Kidney (tissue), 14 donors: ENCODE measurements around the gene DTD1. TPM values are rescaled to one million over a fixed set of nuclear protein-coding genes. Genes with fewer than 3 reads are reported as not detected.
A peak's percentile ranks its signal among the peaks of the same experiment; 100 is the strongest.

Experiments used
- DNase-seq, 5 donors: peaks; one replicate each; pipeline ENCODE4 v3.0.0-alpha.2; 2013 to 2020
- FAIRE-seq: peaks from 2 replicates; lab custom pipeline; 2012; peaks lifted over from hg19 to GRCh38; lab: Jason Lieb, UNC
- H3K27ac ChIP-seq, 2 donors: one replicate each; pipeline ENCODE4 v1.7.0; 2013; ENCODE audit warnings: low read depth in 2 of 2, low read length in 2 of 2, inconsistent platforms in 1 of 2
- H3K27me3 ChIP-seq: one replicate; pipeline ENCODE4 v1.7.1; 2013; ENCODE audit warnings: low read length, inconsistent platforms; ENCODE audit not compliant: control insufficient read depth, insufficient read depth
- H3K36me3 ChIP-seq, 3 donors: one replicate each; pipeline versions ENCODE4 v1.7.0 to v1.7.1; 2013; ENCODE audit warnings: low read length in 3 of 3, control low read depth in 1 of 3, inconsistent platforms in 1 of 3; ENCODE audit not compliant: insufficient read depth in 3 of 3, control insufficient read depth in 2 of 3
- H3K4me1 ChIP-seq, 3 donors: one replicate each; pipeline versions ENCODE4 v1.7.0 to v1.7.1; 2013; ENCODE audit warnings: low read length in 3 of 3, inconsistent platforms in 1 of 3, low read depth in 1 of 3; ENCODE audit not compliant: control insufficient read depth in 2 of 3, insufficient read depth in 2 of 3
- H3K4me3 ChIP-seq, 3 donors: one replicate each; pipeline versions ENCODE4 v1.7.0 to v1.8.1; 2013; ENCODE audit warnings: low read length in 3 of 3, control low read depth in 1 of 3, inconsistent platforms in 1 of 3
- H3K9ac ChIP-seq, 3 donors: one replicate each; pipeline versions ENCODE4 v1.7.0 to v1.7.1; 2013; ENCODE audit warnings: low read length in 3 of 3, control low read depth in 1 of 3, inconsistent platforms in 1 of 3
- H3K9me3 ChIP-seq, 3 donors: one replicate each; pipeline versions ENCODE4 v1.7.0 to v1.7.1; 2013; ENCODE audit warnings: low read length in 3 of 3, control low read depth in 1 of 3, inconsistent platforms in 1 of 3; ENCODE audit not compliant: control insufficient read depth in 2 of 3, insufficient read depth in 1 of 3
- CTCF ChIP-seq: IDR thresholded peaks from 3 replicates; pipeline ENCODE4 v1.5.1; 2012; ENCODE audit warnings: mild to moderate bottlenecking, moderate library complexity, borderline replicate concordance; ENCODE audit not compliant: insufficient read depth; ENCODE audit errors: extremely low read depth
- intact Hi-C: fragments of 100-400 bp; cut with DNase I; formaldehyde crosslinking; loops from one replicate; pipeline ENCODE4 v1.11.1; 2022
- polyA plus RNA-seq: library from polyadenylated mRNA; stranded (reverse); fragments of 350-450 nt; fragmentation: Illumina TruSeq; extraction: RNeasy Lipid Tissue Mini Kit (QIAGEN cat#74804); gene quantifications from one replicate; pipeline ENCODE4 v1.2.3, GENCODE V29; 2014; ENCODE audit warnings: low read depth, low replicate concordance; ENCODE audit not compliant: insufficient read depth
- total RNA-seq: library from RNA; stranded (reverse); fragmentation: NEBNext Ultra II Directional; extraction: Animal tissue kit (Norgen Biotek cat#: 25700); gene quantifications from one replicate; pipeline ENCODE4 v1.2.1, GENCODE V29; 2021
- donor health status: control.
- donor health status: control.
- donor health status: control.
- donor health status: control.
- donor health status: control.
- donor health status: DM: yes; HTN: yes; CAD: no.
- donor health status: Normal renal cell carcinoma (clear cell type).

The DTD1 gene
- total and polyA plus RNA-seq, 2 donors from 2014 or later: 45.3 to 47.4 TPM

- no peaks in the 10 kb centered on the region for H3K9me3 ChIP-seq
- no peak for TF ChIP-seq CTCF
- H3K27me3 ChIP-seq: no peaks in the 10 kb centered on the region
- no peak for FAIRE-seq
- no peak overlapping the region for H3K27ac ChIP-seq
- no peaks in the 10 kb centered on the region for H3K36me3 ChIP-seq
- DNase-seq: no peak
- H3K4me1 ChIP-seq: no peaks in the 10 kb centered on the region
- intact Hi-C loops: no loop called here
- H3K4me3 ChIP-seq: no peak overlapping the region
- H3K9ac ChIP-seq: no peak overlapping the region
Measured at GRCh38 chr20:18774207-18774606, 186.4 kb downstream of the DTD1 start.

DNA sequence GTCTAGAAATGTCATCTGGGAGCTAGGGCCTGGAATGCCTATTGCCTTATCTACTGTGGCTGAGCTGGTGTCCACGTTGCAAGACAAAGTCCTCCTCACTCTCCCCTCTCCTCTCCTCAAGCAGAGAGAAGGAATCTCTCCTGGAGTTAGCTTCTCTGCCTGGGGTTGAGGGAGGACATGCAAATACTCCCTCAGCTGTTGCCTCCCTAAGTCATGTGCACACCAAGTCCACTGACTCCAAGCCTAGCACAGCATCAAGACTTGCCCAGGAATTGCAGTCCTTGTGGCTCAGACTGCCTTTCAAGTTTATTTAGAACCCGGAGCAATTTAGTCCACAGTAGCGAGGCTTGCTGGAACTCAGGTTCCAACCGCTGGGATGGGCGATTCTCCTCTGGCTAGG is 187.8 kb downstream of the DTD1 start:
- Histone ChIP-seq H3K4me1 (no peaks in the 10 kb centered on the region), H3K27ac (no peak overlapping the region), H3K4me3 (no peak overlapping the region), H3K36me3 (no peaks in the 10 kb centered on the region), H3K9me3 (no peaks in the 10 kb centered on the region), H3K27me3 (no peaks in the 10 kb centered on the region), H3K9ac (no peak overlapping the region)
- FAIRE-seq (no peak), DNase-seq (no peak)
- no peak for TF ChIP-seq CTCF
- intact Hi-C loops: no loop called here

DNA sequence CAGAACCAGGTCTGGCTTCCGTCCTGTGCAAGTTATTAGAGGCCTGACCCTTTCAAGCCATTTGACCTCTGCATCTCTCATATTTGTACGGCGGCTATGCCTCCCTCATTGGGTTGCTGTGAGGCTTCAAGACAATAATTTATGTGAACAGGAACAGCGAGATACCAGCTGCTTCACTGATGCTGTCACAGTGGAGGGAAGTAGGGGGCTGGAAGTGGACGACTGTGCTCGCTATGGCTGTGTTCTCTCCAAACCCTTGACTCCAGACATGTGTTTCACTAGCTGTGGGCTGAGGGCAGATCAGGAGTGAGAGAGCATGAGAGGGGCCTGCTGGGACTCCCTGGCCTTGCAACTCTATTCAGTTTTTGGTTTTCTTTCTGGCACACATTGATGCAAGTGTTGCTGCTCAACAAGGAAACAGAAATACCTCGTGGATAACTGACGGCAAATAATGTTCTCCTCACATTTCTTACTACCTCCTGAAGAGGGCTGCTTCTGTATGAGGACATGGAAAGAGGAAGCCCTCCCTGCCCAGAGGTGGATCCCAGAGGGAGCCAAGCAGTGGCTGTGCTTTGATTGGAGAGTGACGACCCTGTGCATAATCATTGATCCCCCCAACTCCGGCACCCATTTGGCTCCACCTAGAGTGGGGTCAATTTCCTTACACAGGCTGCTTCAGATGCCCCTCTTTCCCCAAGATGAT is 191.0 kb downstream of the DTD1 start:
- no peak for TF ChIP-seq CTCF
- Histone ChIP-seq H3K4me3 (no peak overlapping the region), H3K9me3 (no peaks in the 10 kb centered on the region), H3K36me3 (no peaks in the 10 kb centered on the region), H3K27ac (no peak overlapping the region), H3K4me1 (no peaks in the 10 kb centered on the region), H3K9ac (no peak overlapping the region), H3K27me3 (no peaks in the 10 kb centered on the region)
- intact Hi-C loops: no loop called here
- no peak for FAIRE-seq
- DNase-seq: peak in 2 of 5 donors; percentile 14 to 62
